IMR-90 (cell line): Measurements from ENCODE around the gene CASK. TPM values are rescaled to one million over a fixed set of nuclear protein-coding genes. Genes with fewer than 3 reads are reported as not detected.
A peak's percentile ranks its signal among the peaks of the same experiment; 100 is the strongest.

Experiments
- ATAC-seq: fragments of 200-7000 bp; cut with Tn5 transposase; 2 replicates; pipeline ENCODE4 v1.9.1; 2020; ENCODE audit warnings: low read depth, mild to moderate bottlenecking, moderate library complexity
- BruUV-seq: library from RNA; stranded (reverse); fragments of 400-500 nt; replicated peaks from 2 replicates; lab custom pipeline; 2021; lab: Mats Ljungman, UMichigan
- CTCF ChIA-PET: fragments of 300-600 bp; formaldehyde crosslinking; extraction: SDS; loops from one replicate; lab custom pipeline; 2021; ENCODE audit warnings: antibody characterized with exemption; lab: Yijun Ruan, JAX
- POLR2A ChIA-PET: fragments of 300-600 bp; sonication (Branson Sonifier 250); formaldehyde crosslinking; loops from one replicate; lab custom pipeline; 2022; ENCODE audit warnings: antibody characterized with exemption; ENCODE audit not compliant: unreplicated experiment; lab: Charles Lee
- DNase-seq: peaks from one replicate; pipeline ENCODE4 v3.0.0; 2013
- H2AFZ ChIP-seq: replicated peaks from 2 replicates; pipeline ENCODE3; 2013; ENCODE audit warnings: low read length, mild to moderate bottlenecking; ENCODE audit not compliant: poor library complexity
- H2AK5ac ChIP-seq: 2 replicates; pipeline ENCODE4 v1.6.1; 2013; ENCODE audit warnings: low read depth, low read length, inconsistent platforms
- H2AK9ac ChIP-seq: replicated peaks from 2 replicates; pipeline ENCODE3; 2013; ENCODE audit warnings: mild to moderate bottlenecking, low read depth, low read length, moderate library complexity; ENCODE audit not compliant: poor library complexity
- H2BK120ac ChIP-seq: 2 replicates; pipeline ENCODE4 v1.6.1; 2013; ENCODE audit warnings: low read depth, low read length, inconsistent platforms
- H2BK15ac ChIP-seq: 3 replicates; pipeline ENCODE4 v1.6.1; 2013; ENCODE audit warnings: low read depth, low read length, inconsistent platforms
- H2BK20ac ChIP-seq: 2 replicates; pipeline ENCODE4 v1.6.1; 2013; ENCODE audit warnings: low read depth, mild to moderate bottlenecking, inconsistent platforms, low read length, moderate library complexity
- H2BK5ac ChIP-seq: 2 replicates; pipeline ENCODE4 v1.6.1; 2013; ENCODE audit warnings: mild to moderate bottlenecking, low read depth, low read length, inconsistent platforms; ENCODE audit not compliant: poor library complexity, severe bottlenecking
- H3K14ac ChIP-seq: replicated peaks from 2 replicates; pipeline ENCODE4 v1.6.1; 2013; ENCODE audit warnings: low read depth, low read length, inconsistent platforms
- H3K18ac ChIP-seq: 2 replicates; pipeline ENCODE4 v1.6.1; 2013; ENCODE audit warnings: low read depth, low read length, control low read depth
- H3K23ac ChIP-seq: 2 replicates; pipeline ENCODE4 v1.6.1; 2013; ENCODE audit warnings: low read depth, low read length, inconsistent platforms
- H3K27ac ChIP-seq: 2 replicates; pipeline ENCODE4 v1.5.1; 2013; ENCODE audit warnings: mild to moderate bottlenecking, control low read depth, low read length; ENCODE audit not compliant: insufficient read depth
- H3K27me3 ChIP-seq: 2 replicates; pipeline ENCODE4 v1.6.1; 2013; ENCODE audit warnings: low read length; ENCODE audit not compliant: control insufficient read depth, insufficient read depth
- H3K36me3 ChIP-seq: 2 replicates; pipeline ENCODE4 v1.6.1; 2013; ENCODE audit warnings: low read length, mixed read lengths; ENCODE audit not compliant: control insufficient read depth, insufficient read depth
- H3K4ac ChIP-seq: 2 replicates; pipeline ENCODE4 v1.6.1; 2013; ENCODE audit warnings: low read depth, low read length, inconsistent platforms
- H3K4me1 ChIP-seq: 2 replicates; pipeline ENCODE4 v1.6.1; 2013; ENCODE audit warnings: low read length, mixed read lengths; ENCODE audit not compliant: control insufficient read depth, insufficient read depth
- H3K4me2 ChIP-seq: 2 replicates; pipeline ENCODE4 v1.6.1; 2013; ENCODE audit warnings: low read depth, mild to moderate bottlenecking, control low read depth, low read length, moderate library complexity
- H3K4me3 ChIP-seq: 2 replicates; pipeline ENCODE4 v1.5.1; 2013; ENCODE audit warnings: low read depth, mild to moderate bottlenecking, control low read depth, low read length, moderate library complexity; ENCODE audit not compliant: insufficient read depth
- H3K56ac ChIP-seq: 2 replicates; pipeline ENCODE4 v1.6.1; 2013; ENCODE audit warnings: low read length, inconsistent platforms; ENCODE audit not compliant: insufficient read depth; ENCODE audit errors: extremely low read depth
- H3K79me1 ChIP-seq, 2 experiments: 2 replicates each; pipeline ENCODE4 v1.6.1; 2013; ENCODE audit warnings: low read length in 2 of 2, inconsistent platforms in 1 of 2, low read depth in 1 of 2
- H3K9ac ChIP-seq: 2 replicates; pipeline ENCODE4 v1.6.1; 2013; ENCODE audit warnings: low read depth, low read length, control low read depth
- H3K9me1 ChIP-seq: 2 replicates; pipeline ENCODE4 v1.6.1; 2013; ENCODE audit warnings: low read length, inconsistent platforms; ENCODE audit not compliant: insufficient read depth
- H3K9me3 ChIP-seq: 2 replicates; pipeline ENCODE4 v1.6.1; 2013; ENCODE audit warnings: low read length; ENCODE audit not compliant: control insufficient read depth, insufficient read depth
- H4K20me1 ChIP-seq: 2 replicates; pipeline ENCODE4 v1.6.1; 2013; ENCODE audit warnings: low read length, inconsistent platforms; ENCODE audit not compliant: insufficient read depth
- H4K5ac ChIP-seq: 2 replicates; pipeline ENCODE4 v1.6.1; 2013; ENCODE audit warnings: mild to moderate bottlenecking, low read depth, low read length, control low read depth
- H4K8ac ChIP-seq, 2 experiments: 2 replicates each; pipeline ENCODE4 v1.6.1; 2013; ENCODE audit warnings: low read depth in 2 of 2, low read length in 2 of 2, control low read depth in 1 of 2, inconsistent platforms in 1 of 2
- H4K91ac ChIP-seq: 2 replicates; pipeline ENCODE4 v1.6.1; 2013; ENCODE audit warnings: low read depth, low read length, inconsistent platforms; ENCODE audit not compliant: insufficient read depth
- BHLHE40 ChIP-seq: fragments of 150-350 bp; IDR thresholded peaks from 2 replicates; pipeline ENCODE4 v1.6.1; 2016; ENCODE audit warnings: mild to moderate bottlenecking, low read depth, low read length
- CEBPB ChIP-seq: IDR thresholded peaks from 2 replicates; pipeline ENCODE4 v1.6.1; 2012; ENCODE audit warnings: low read depth, low read length, improper control_type of control experiment
- CHD1 ChIP-seq: IDR thresholded peaks from 2 replicates; pipeline ENCODE4 v1.6.1; 2012; ENCODE audit warnings: low read depth, low read length, improper control_type of control experiment
- FOS ChIP-seq: fragments of 150-350 bp; IDR thresholded peaks from 2 replicates; pipeline ENCODE4 v1.6.1; 2016; ENCODE audit warnings: low read depth, low read length
- MAFK ChIP-seq: IDR thresholded peaks from 2 replicates; pipeline ENCODE4 v1.6.1; 2012; ENCODE audit warnings: low read depth, low read length, improper control_type of control experiment
- MAZ ChIP-seq: IDR thresholded peaks from 2 replicates; pipeline ENCODE4 v1.6.1; 2012; ENCODE audit warnings: low read depth, mild to moderate bottlenecking, low read length, improper control_type of control experiment, moderate library complexity, borderline replicate concordance
- MXI1 ChIP-seq: IDR thresholded peaks from 2 replicates; pipeline ENCODE4 v1.6.1; 2012; ENCODE audit warnings: low read depth, mild to moderate bottlenecking, low read length, moderate library complexity, borderline replicate concordance
- NFE2L2 ChIP-seq: fragments of 150-350 bp; IDR thresholded peaks from 2 replicates; pipeline ENCODE4 v1.6.1; 2016; ENCODE audit warnings: low read depth, mild to moderate bottlenecking, low read length
- RCOR1 ChIP-seq: IDR thresholded peaks from 2 replicates; pipeline ENCODE4 v1.6.1; 2012; ENCODE audit warnings: mild to moderate bottlenecking, low read length, improper control_type of control experiment; ENCODE audit not compliant: insufficient replicate concordance
- RFX5 ChIP-seq: IDR thresholded peaks from 2 replicates; pipeline ENCODE4 v1.8.0; 2012; ENCODE audit warnings: low read depth, mild to moderate bottlenecking, low read length, moderate library complexity
- SMC3 ChIP-seq: fragments of 150-350 bp; IDR thresholded peaks from 2 replicates; pipeline ENCODE4 v1.6.1; 2016; ENCODE audit warnings: low read depth, mild to moderate bottlenecking, antibody characterized with exemption, low read length, moderate library complexity
- USF2 ChIP-seq: fragments of 150-350 bp; IDR thresholded peaks from 2 replicates; pipeline ENCODE4 v1.6.1; 2017; ENCODE audit warnings: mild to moderate bottlenecking, antibody characterized with exemption, low read length, low read depth
- WGBS, 2 experiments: methylation state at CpG; one replicate each; pipeline versions ENCODE4 v1.1.5 to v1.1.7; 2013; ENCODE audit warnings: missing lambda C conversion rate in 2 of 2; ENCODE audit not compliant: insufficient read length in 1 of 2; ENCODE audit errors: extremely low coverage in 2 of 2; 5-methylcytosine and 5-hydroxymethylcytosine counted together
- dilution Hi-C: fragments of 300-500 bp; cut with HindIII; formaldehyde crosslinking; loops from one replicate; pipeline ENCODE4 v1.14.3; 2018; ENCODE audit warnings: low sequenced_read_pairs; ENCODE audit not compliant: unreplicated experiment
- in situ Hi-C: fragments of 300-500 bp; cut with MboI; formaldehyde crosslinking; loops from 3 replicates; pipeline ENCODE4 v1.14.3; 2019; ENCODE audit warnings: low sequenced_read_pairs, inconsistent platforms, mixed read lengths
- intact Hi-C: fragments of 100-400 bp; cut with micrococcal nuclease; formaldehyde crosslinking; loops from 2 replicates; pipeline ENCODE4 v1.10.0; 2022
- polyA plus RNA-seq, 3 experiments: library from polyadenylated mRNA; depleted of rRNA; stranded (reverse); fragments of >200 nt; gene quantifications; 2 replicates each; pipeline ENCODE4 v1.2.3, GENCODE V29; 2012; ENCODE audit warnings: low replicate concordance in 1 of 3
- total RNA-seq: library from RNA; depleted of rRNA; stranded (reverse); fragments of >200 nt; gene quantifications from 2 replicates; pipeline ENCODE4 v1.2.3, GENCODE V29; 2012

CASK gene
- total and polyA plus RNA-seq, 2 of the 4 experiments (the other 2 are of a cell fraction): 9.4 to 17.7 TPM

- no peak overlapping the region for H2BK15ac ChIP-seq
- no peak overlapping the region for H2AK5ac ChIP-seq
- H3K9me1 ChIP-seq: no peaks in the 10 kb centered on the region
- POLR2A ChIA-PET: no interaction called here
- no peak overlapping the region for H3K9ac ChIP-seq
- H3K23ac ChIP-seq: no peak overlapping the region
- no peaks in the 10 kb centered on the region for H3K9me3 ChIP-seq
- H2BK5ac ChIP-seq: no peak overlapping the region
- H3K14ac ChIP-seq: no peak overlapping the region
- H3K79me1 ChIP-seq: no peaks in the 10 kb centered on the region
- CTCF ChIA-PET: no interaction called here
- 83% methylated on average over 2 of the region's 4 CpGs; no CpG with 5 or more reads in 1 of the 2 experiments for WGBS, 2 experiments
- dilution Hi-C loops: no loop called here
- H3K36me3 ChIP-seq: no peaks in the 10 kb centered on the region
- no peak overlapping the region for H3K4ac ChIP-seq
- BruUV-seq: no TSS peak
- peak overlapping the region; percentile 30; the same call in 1 of the 2 replicates for H3K4me2 ChIP-seq
- DNase-seq (peak; percentile 35), ATAC-seq (peak; percentile 93)
- H4K91ac ChIP-seq: no peak overlapping the region
- H4K20me1 ChIP-seq: no peaks in the 10 kb centered on the region
- H4K5ac ChIP-seq: peak overlapping the region; percentile 50; the same call in 1 of the 2 replicates
- H3K18ac ChIP-seq: no peak overlapping the region
- H2BK20ac ChIP-seq: no peak overlapping the region
- H2AFZ ChIP-seq: peak overlapping the region; percentile 67
- TF ChIP-seq RCOR1: no peak
- TF ChIP-seq MXI1: no peak
- no peak for TF ChIP-seq NFE2L2
- TF ChIP-seq FOS: no peak
- TF ChIP-seq USF2: no peak
- no peak for TF ChIP-seq SMC3
- no peak for TF ChIP-seq MAZ
- no peak for TF ChIP-seq RFX5
- TF ChIP-seq BHLHE40: no peak
- no peak for TF ChIP-seq CHD1
- TF ChIP-seq MAFK: no peak
- no peak for TF ChIP-seq CEBPB
- H3K56ac ChIP-seq: no peak overlapping the region
- H4K8ac ChIP-seq: no peak overlapping the region
- H3K4me3 ChIP-seq: no peak overlapping the region
- peak overlapping the region; percentile 63; the same call in 1 of the 2 replicates for H3K27ac ChIP-seq
- in situ Hi-C loops: no loop called here
- no peak overlapping the region for H2BK120ac ChIP-seq
- intact Hi-C loops: no loop called here
- no peak overlapping the region for H2AK9ac ChIP-seq
- H3K27me3 ChIP-seq: no peaks in the 10 kb centered on the region
- peaks cover 3% of the 10 kb centered on the region for H3K4me1 ChIP-seq
Observed at GRCh38 chrX:41507919-41508318, 415.4 kb downstream of the CASK start.
